ENCODE measurements around the gene ERC1. TPM values are rescaled to one million over a fixed set of nuclear protein-coding genes. Genes with fewer than 3 reads are reported as not detected.

The ERC1 gene
- total and polyA plus RNA-seq, 9 of the 15 experiments (the other 6 are each of a cell fraction or from before 2014, with no cell fraction given), result 0.74 to 11.8 (median 4.8) TPM

DNA sequence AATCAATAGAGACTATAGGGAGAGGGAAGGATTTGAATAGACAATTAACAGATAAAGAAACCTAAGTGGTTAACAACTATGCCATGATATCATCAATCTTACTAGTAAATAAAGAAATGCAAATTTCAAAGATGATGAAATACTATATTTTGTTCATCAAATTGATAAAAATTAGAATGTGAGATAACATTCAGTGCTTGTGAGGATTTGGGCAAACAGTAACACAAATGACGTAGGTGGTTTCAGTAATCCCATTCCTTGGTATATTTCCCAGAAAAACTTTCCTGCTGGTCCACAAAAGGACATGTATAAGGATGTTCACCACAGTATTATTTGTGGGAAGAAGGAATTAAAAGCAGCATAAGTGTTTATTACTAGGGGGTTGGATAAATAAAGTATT is 136.0 kb downstream of the ERC1 start:
- Histone ChIP-seq H3K4me2 (ENCODE audit: insufficient read depth, low read length) (no peak overlapping the region), H3K4me1 (replicated peaks in 1 of 2; ENCODE audit: control insufficient read depth in 2 of 2, insufficient read depth in 2 of 2, low read length in 2 of 2) (peaks cover 0 to 9% of the 10 kb centered on the region in 2 experiments; a peak in 2 of 5 replicates), H3K36me3 (ENCODE audit: control insufficient read depth, insufficient read depth, low read length) (no peaks in the 10 kb centered on the region), H4K20me1 (replicated peaks; ENCODE audit: control insufficient read depth, insufficient read depth, low read length) (no peaks in the 10 kb centered on the region), H3K4me3 (no peak overlapping the region), H3K9me3 (replicated peaks; ENCODE audit: control insufficient read depth, insufficient read depth, low read depth, low read length) (no peaks in the 10 kb centered on the region), H3K79me2 (ENCODE audit: control insufficient read depth, insufficient read depth, low read length) (no peaks in the 10 kb centered on the region), H3K9me1 (ENCODE audit: control insufficient read depth, insufficient read depth, low read length) (no peaks in the 10 kb centered on the region), H3K27me3 (ENCODE audit: control insufficient read depth in 2 of 2, insufficient read depth in 2 of 2, low read length in 2 of 2) (no peaks in the 10 kb centered on the region), H2AFZ (ENCODE audit: low read depth, low read length) (no peak overlapping the region), H3K27ac (ENCODE audit: extremely low read depth, low read depth, low read length) (no peak overlapping the region), H3K9ac (ENCODE audit: insufficient read depth in 1 of 2, low read depth in 2 of 2, low read length in 2 of 2) (no peak overlapping the region)
- ATAC-seq (no peak), DNase-seq (ENCODE audit: extremely low read depth in 1 of 4, low spot score in 3 of 4) (no peak), FAIRE-seq (no peak)
- no TSS peak for BruUV-seq (replicated peaks)
- 89% methylated on average over 1 of the region's 1 CpG for WGBS (ENCODE audit: insufficient coverage, low coverage, missing lambda C conversion rate)
- intact Hi-C loops (cut with micrococcal nuclease) (no loop called here), in situ Hi-C loops (cut with MboI) (no loop called here)
- ChIA-PET CTCF (ENCODE audit: low intra/inter-chr PET ratio) (interaction anchor here (0.6 kb wide), 1 partner anchor 18 kb away, joined by 3 read pairs; no protein-coding TSS in a partner anchor), POLR2A (no interaction called here)
- TF ChIP-seq, protein P1, sequence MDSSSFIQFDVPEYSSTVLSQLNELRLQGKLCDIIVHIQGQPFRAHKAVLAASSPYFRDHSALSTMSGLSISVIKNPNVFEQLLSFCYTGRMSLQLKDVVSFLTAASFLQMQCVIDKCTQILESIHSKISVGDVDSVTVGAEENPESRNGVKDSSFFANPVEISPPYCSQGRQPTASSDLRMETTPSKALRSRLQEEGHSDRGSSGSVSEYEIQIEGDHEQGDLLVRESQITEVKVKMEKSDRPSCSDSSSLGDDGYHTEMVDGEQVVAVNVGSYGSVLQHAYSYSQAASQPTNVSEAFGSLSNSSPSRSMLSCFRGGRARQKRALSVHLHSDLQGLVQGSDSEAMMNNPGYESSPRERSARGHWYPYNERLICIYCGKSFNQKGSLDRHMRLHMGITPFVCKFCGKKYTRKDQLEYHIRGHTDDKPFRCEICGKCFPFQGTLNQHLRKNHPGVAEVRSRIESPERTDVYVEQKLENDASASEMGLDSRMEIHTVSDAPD (CRISPR knock-in tag; IDR thresholded peaks at IDR 0.05), result no peak
- no peak for TF ChIP-seq GTF2A2 (tag; IDR thresholded peaks at IDR 0.05)
- TF ChIP-seq PHF8 (IDR thresholded peaks at IDR 0.05; ENCODE audit: borderline replicate concordance, low read length), result no peak
- TF ChIP-seq ATF4 (CRISPR knock-in tag; IDR thresholded peaks at IDR 0.05), result no peak

Measured in K562 (cell line).